ENCODE results near the gene RABL6. TPM values are rescaled to one million over a fixed set of nuclear protein-coding genes. Genes with fewer than 3 reads are reported as not detected.
"Not testable (repeated sequence)": the region's sequence is repeated elsewhere in the genome, so short reads cannot be mapped to it uniquely, and the experiment has no call there.

The RABL6 gene
- total and polyA plus RNA-seq, 8 donors, result 50.7 to 119 (median 66.5) TPM

GRCh38 chr9:136795000-136795348 is 12.8 kb upstream of the RABL6 start:
- Histone ChIP-seq H3K27ac (no peak overlapping the region), H3K36me3 (no peaks in the 10 kb centered on the region), H3K4me3 (no peak overlapping the region), H3K9me3 (no peaks in the 10 kb centered on the region), H3K4me1 (peaks cover 45 to 50% (median 47%) of the 10 kb centered on the region in 3 donors), H3K27me3 (no peaks in the 10 kb centered on the region)
- no peak for DNase-seq
- no peak for TF ChIP-seq CTCF (IDR thresholded peaks at IDR 0.05)
- FAIRE-seq, result no peak
- no peak for ATAC-seq
- intact Hi-C loops (cut with DNase I), result loop anchor here in 2 of 3 donors (10.0 kb wide), 2 partner anchors 50 to 150 kb away; partner anchors contain the start of genes AJM1 (in 1 of the 2), C8G (in 1 of the 2), FBXW5 (in 1 of the 2) and PHPT1 (in 1 of the 2)
- 75 to 85% methylated on average over 6 of the region's 6 CpGs for WGBS, 2 donors

- Histone ChIP-seq H3K36me3 (no peaks in the 10 kb centered on the region), H3K4me3 (no peak within 1 kb of the TSS), H3K4me1 (peaks cover 39 to 45% (median 43%) of the 10 kb centered on the region in 3 donors), H3K9me3 (no peaks in the 10 kb centered on the region), H3K27ac (peak within 1 kb of the TSS in 1 of 4 donors; percentile 50), H3K27me3 (no peaks in the 10 kb centered on the region)
- WGBS, 2 donors, result 39 to 43% methylated on average over 5 of the region's 5 CpGs
- DNase-seq, result peak in 2 of 6 donors; percentile 45 to 48
- no peak for FAIRE-seq
- ATAC-seq, result no peak
- TF ChIP-seq CTCF (IDR thresholded peaks at IDR 0.05), result no peak
- intact Hi-C loops (cut with DNase I), result loop anchor here in 2 of 3 donors (10.0 kb wide), 2 partner anchors 48 to 148 kb away; partner anchors contain the start of genes AJM1 (in 1 of the 2), C8G (in 1 of the 2), FBXW5 (in 1 of the 2) and PHPT1 (in 1 of the 2)
Measured at GRCh38 chr9:136796238-136796774, 11.4 kb upstream of the RABL6 start, which contains the start of gene CCDC183. Gene CCDC183, plus strand, starts transcription at chr9:136796338. Its CDS starts 60 bp downstream, at chr9:136796398.

- WGBS, 2 donors, result 2 to 3% methylated on average over 10 of the region's 10 CpGs
- peak in 2 of 6 donors; percentile 49 to 61 for DNase-seq
- H3K27me3 ChIP-seq, H3K4me3 ChIP-seq, ATAC-seq, FAIRE-seq, H3K9me3 ChIP-seq, H3K36me3 ChIP-seq: not testable (repeated sequence)
- peaks cover 39 to 45% (median 43%) of the 10 kb centered on the region in 3 donors for H3K4me1 ChIP-seq
- H3K27ac ChIP-seq, result peak overlapping the region in 1 of 4 donors; percentile 50
- intact Hi-C loops (cut with DNase I), result loop anchor here in 2 of 3 donors (10.0 kb wide), 2 partner anchors 48 to 148 kb away; partner anchors contain the start of genes AJM1 (in 1 of the 2), C8G (in 1 of the 2), FBXW5 (in 1 of the 2) and PHPT1 (in 1 of the 2)
Measured at GRCh38 chr9:136796775-136797347, 10.9 kb upstream of the RABL6 start.

GRCh38 chr9:136798708-136799078 is 9.1 kb upstream of the RABL6 start:
- Histone ChIP-seq H3K4me3 (peak overlapping the region in 2 of 4 donors; percentile 40 to 50), H3K27ac (peak overlapping the region; percentile 69 to 87 (median 77)), H3K36me3 (no peaks in the 10 kb centered on the region), H3K27me3 (no peaks in the 10 kb centered on the region), H3K9me3 (no peaks in the 10 kb centered on the region), H3K4me1 (peaks cover 29 to 34% (median 32%) of the 10 kb centered on the region in 3 donors)
- DNase-seq (no peak), ATAC-seq (no peak), FAIRE-seq (no peak)
- TF ChIP-seq CTCF (IDR thresholded peaks at IDR 0.05), result no peak
- intact Hi-C loops (cut with DNase I), result loop anchor here in 2 of 3 donors (10.0 kb wide), 2 partner anchors 46 to 146 kb away; partner anchors contain the start of genes AJM1 (in 1 of the 2), C8G (in 1 of the 2), FBXW5 (in 1 of the 2) and PHPT1 (in 1 of the 2)
- 43 to 48% methylated on average over 5 to 6 of the region's 6 CpGs for WGBS, 2 donors

GRCh38 chr9:136799079-136799853 is 8.5 kb upstream of the RABL6 start:
- peak overlapping the region; percentile 69 to 87 (median 77) for H3K27ac ChIP-seq
- intact Hi-C loops (cut with DNase I), result loop anchor here in 2 of 3 donors (10.0 kb wide), 2 partner anchors 46 to 146 kb away; partner anchors contain the start of genes AJM1 (in 1 of the 2), C8G (in 1 of the 2), FBXW5 (in 1 of the 2) and PHPT1 (in 1 of the 2)
- H3K27me3 ChIP-seq, result no peaks in the 10 kb centered on the region
- DNase-seq, result peak; percentile 84 to 96 (median 86)
- H3K9me3 ChIP-seq, result no peaks in the 10 kb centered on the region
- FAIRE-seq, result no peak
- peaks cover 29 to 34% (median 32%) of the 10 kb centered on the region in 3 donors for H3K4me1 ChIP-seq
- H3K36me3 ChIP-seq, result no peaks in the 10 kb centered on the region
- peak; percentile 57 to 73 (median 68) for ATAC-seq
- H3K4me3 ChIP-seq, result peak overlapping the region in 3 of 4 donors; percentile 16 to 50 (median 40)
- WGBS, 2 donors, result 4 to 5% methylated on average over 34 to 35 of the region's 35 CpGs
- no peak for TF ChIP-seq CTCF (IDR thresholded peaks at IDR 0.05)
